OCI-LY1 (cell line): Measurements from ENCODE around the gene LDLRAD4.

ENCODE experiments used
- EZH2 ChIP-seq: fragments of 200-600 bp; sonication (generic), shearing (Covaris generic); IDR thresholded peaks from 2 replicates; pipeline ENCODE4 v1.8.0; 2017; ENCODE audit warnings: borderline replicate concordance, mixed run types, mild to moderate bottlenecking, antibody characterized with exemption, low read length, moderate library complexity, mixed read lengths
- TF ChIP-seq, protein P1 (sequence below): fragments of 200-600 bp; sonication (generic), shearing (Covaris generic); IDR thresholded peaks from 2 replicates; pipeline ENCODE4 v1.5.1; 2017; ENCODE audit warnings: mild to moderate bottlenecking, antibody characterized with exemption, low read length, moderate library complexity, mixed read lengths

DNA sequence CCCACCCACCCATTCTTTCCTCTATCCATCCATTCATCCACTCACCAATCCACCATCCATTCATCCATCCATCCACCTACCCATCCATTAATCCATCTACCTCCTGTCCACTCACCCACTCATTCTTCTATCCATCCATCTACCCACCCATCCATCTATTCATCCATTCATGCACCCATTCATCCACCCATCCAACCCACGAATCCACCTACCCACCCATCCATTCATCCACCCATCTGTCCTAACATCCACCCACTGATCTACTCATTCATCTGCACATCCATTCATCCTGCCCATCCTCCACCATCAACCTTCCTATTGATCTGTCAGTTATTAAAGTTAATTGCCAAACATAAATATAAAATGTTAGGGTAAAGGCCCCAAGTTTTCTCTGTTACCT is 25.6 kb downstream of the LDLRAD4 start:
- TF ChIP-seq, protein P1, sequence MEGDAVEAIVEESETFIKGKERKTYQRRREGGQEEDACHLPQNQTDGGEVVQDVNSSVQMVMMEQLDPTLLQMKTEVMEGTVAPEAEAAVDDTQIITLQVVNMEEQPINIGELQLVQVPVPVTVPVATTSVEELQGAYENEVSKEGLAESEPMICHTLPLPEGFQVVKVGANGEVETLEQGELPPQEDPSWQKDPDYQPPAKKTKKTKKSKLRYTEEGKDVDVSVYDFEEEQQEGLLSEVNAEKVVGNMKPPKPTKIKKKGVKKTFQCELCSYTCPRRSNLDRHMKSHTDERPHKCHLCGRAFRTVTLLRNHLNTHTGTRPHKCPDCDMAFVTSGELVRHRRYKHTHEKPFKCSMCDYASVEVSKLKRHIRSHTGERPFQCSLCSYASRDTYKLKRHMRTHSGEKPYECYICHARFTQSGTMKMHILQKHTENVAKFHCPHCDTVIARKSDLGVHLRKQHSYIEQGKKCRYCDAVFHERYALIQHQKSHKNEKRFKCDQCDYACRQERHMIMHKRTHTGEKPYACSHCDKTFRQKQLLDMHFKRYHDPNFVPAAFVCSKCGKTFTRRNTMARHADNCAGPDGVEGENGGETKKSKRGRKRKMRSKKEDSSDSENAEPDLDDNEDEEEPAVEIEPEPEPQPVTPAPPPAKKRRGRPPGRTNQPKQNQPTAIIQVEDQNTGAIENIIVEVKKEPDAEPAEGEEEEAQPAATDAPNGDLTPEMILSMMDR, result no peak
- no peak for TF ChIP-seq EZH2
